Measurements from ENCODE around the gene MAST4. TPM values are rescaled to one million over a fixed set of nuclear protein-coding genes. Genes with fewer than 3 reads are reported as not detected.

MAST4 gene
- total and polyA plus RNA-seq, 2 of the 13 experiments (the other 11 are each of a cell fraction or from before 2014, with no cell fraction given): 3.4 to 3.7 TPM

GRCh38 chr5:66840511-66841013 lies 244.4 kb downstream of the MAST4 start (continued):
- TF ChIP-seq, protein P1, sequence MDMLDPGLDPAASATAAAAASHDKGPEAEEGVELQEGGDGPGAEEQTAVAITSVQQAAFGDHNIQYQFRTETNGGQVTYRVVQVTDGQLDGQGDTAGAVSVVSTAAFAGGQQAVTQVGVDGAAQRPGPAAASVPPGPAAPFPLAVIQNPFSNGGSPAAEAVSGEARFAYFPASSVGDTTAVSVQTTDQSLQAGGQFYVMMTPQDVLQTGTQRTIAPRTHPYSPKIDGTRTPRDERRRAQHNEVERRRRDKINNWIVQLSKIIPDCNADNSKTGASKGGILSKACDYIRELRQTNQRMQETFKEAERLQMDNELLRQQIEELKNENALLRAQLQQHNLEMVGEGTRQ (IDR thresholded peaks at IDR 0.05; ENCODE audit: low read depth, low read length): 0 out of 2 replicates have a peak, but pooled peaks have one; percentile 12
- TF ChIP-seq, protein P1 (CRISPR knock-in tag; IDR thresholded peaks at IDR 0.05; ENCODE audit: borderline replicate concordance): no peak; the same call in 1 of the 2 replicates
- peak; percentile 52 for TF ChIP-seq NFYC (CRISPR knock-in tag; IDR thresholded peaks at IDR 0.05)
- no peak for TF ChIP-seq ZSCAN9 (CRISPR knock-in tag; IDR thresholded peaks at IDR 0.05; ENCODE audit: borderline replicate concordance)
- TF ChIP-seq MTF2 (CRISPR knock-in tag; IDR thresholded peaks at IDR 0.05; ENCODE audit: borderline replicate concordance): no peak
- no peak for TF ChIP-seq ZSCAN20 (CRISPR knock-in tag; IDR thresholded peaks at IDR 0.05; ENCODE audit: borderline replicate concordance)
- TF ChIP-seq KDM3A (CRISPR knock-in tag; IDR thresholded peaks at IDR 0.05; ENCODE audit: low read depth): no peak
- no peak for TF ChIP-seq ZNF691 (CRISPR knock-in tag; IDR thresholded peaks at IDR 0.05; ENCODE audit: borderline replicate concordance, low read depth)
- peak; percentile 77 for TF ChIP-seq NFYB (CRISPR knock-in tag; IDR thresholded peaks at IDR 0.05)
- TF ChIP-seq ZNF607 (CRISPR knock-in tag; IDR thresholded peaks at IDR 0.05; ENCODE audit: borderline replicate concordance): no peak
- no peak for TF ChIP-seq SRSF9 (IDR thresholded peaks at IDR 0.05; ENCODE audit: borderline replicate concordance, insufficient read depth, low read depth, low read length, poor library complexity, severe bottlenecking)
- no peak for TF ChIP-seq POLR2AphosphoS2 (IDR thresholded peaks at IDR 0.05; ENCODE audit: low read depth, low read length)
- no peak for TF ChIP-seq ZNF619 (CRISPR knock-in tag; IDR thresholded peaks at IDR 0.05)
- TF ChIP-seq, protein P2, sequence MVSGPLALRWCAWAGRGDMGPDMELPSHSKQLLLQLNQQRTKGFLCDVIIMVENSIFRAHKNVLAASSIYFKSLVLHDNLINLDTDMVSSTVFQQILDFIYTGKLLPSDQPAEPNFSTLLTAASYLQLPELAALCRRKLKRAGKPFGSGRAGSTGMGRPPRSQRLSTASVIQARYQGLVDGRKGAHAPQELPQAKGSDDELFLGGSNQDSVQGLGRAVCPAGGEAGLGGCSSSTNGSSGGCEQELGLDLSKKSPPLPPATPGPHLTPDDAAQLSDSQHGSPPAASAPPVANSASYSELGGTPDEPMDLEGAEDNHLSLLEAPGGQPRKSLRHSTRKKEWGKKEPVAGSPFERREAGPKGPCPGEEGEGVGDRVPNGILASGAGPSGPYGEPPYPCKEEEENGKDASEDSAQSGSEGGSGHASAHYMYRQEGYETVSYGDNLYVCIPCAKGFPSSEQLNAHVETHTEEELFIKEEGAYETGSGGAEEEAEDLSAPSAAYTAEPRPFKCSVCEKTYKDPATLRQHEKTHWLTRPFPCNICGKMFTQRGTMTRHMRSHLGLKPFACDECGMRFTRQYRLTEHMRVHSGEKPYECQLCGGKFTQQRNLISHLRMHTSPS (CRISPR knock-in tag; IDR thresholded peaks at IDR 0.05; ENCODE audit: low read depth): no peak

Data from HepG2 (cell line).